Loucy (cell line): ENCODE results near the gene ANKRD13D.

ENCODE experiments used
- H2AFZ ChIP-seq: fragments of 200-600 bp; sonication (generic); 2 replicates; pipeline ENCODE4 v1.6.0; 2016; ENCODE audit warnings: antibody characterized with exemption, mild to moderate bottlenecking, low read length, moderate library complexity
- H3F3A ChIP-seq: fragments of 200-600 bp; 2 replicates; pipeline ENCODE4 v1.6.0; 2016; ENCODE audit warnings: antibody characterized with exemption, low read depth, mild to moderate bottlenecking
- H3K27me3 ChIP-seq: fragments of 200-600 bp; sonication (generic); 2 replicates; pipeline ENCODE4 v1.6.1; 2014; ENCODE audit warnings: low read length, mild to moderate bottlenecking; ENCODE audit not compliant: insufficient read depth, poor library complexity, severe bottlenecking
- H3K36me3 ChIP-seq: fragments of 200-600 bp; sonication (generic); 2 replicates; pipeline ENCODE4 v1.6.1; 2016; ENCODE audit warnings: low read length; ENCODE audit not compliant: insufficient read depth
- H3K4me1 ChIP-seq: fragments of 200-600 bp; sonication (generic); 2 replicates; pipeline ENCODE4 v1.5.1; 2014; ENCODE audit warnings: low read length, mild to moderate bottlenecking; ENCODE audit not compliant: insufficient read depth, poor library complexity, severe bottlenecking
- H3K4me2 ChIP-seq: fragments of 200-600 bp; sonication (generic); 2 replicates; pipeline ENCODE4 v1.6.0; 2014; ENCODE audit warnings: antibody characterized with exemption, low read length, low read depth, mild to moderate bottlenecking; ENCODE audit not compliant: poor library complexity, severe bottlenecking
- H3K4me3 ChIP-seq: fragments of 200-600 bp; sonication (generic); 2 replicates; pipeline ENCODE4 v1.5.1; 2014; ENCODE audit warnings: low read length, mild to moderate bottlenecking, mixed read lengths; ENCODE audit not compliant: poor library complexity, severe bottlenecking
- H3K79me2 ChIP-seq: fragments of 200-600 bp; sonication (generic); 2 replicates; pipeline ENCODE4 v1.6.1; 2014; ENCODE audit warnings: low read length; ENCODE audit not compliant: insufficient read depth
- H3K9ac ChIP-seq: fragments of 200-600 bp; sonication (generic); 2 replicates; pipeline ENCODE4 v1.6.0; 2014; ENCODE audit warnings: mild to moderate bottlenecking, low read depth, low read length, moderate library complexity; ENCODE audit not compliant: poor library complexity, severe bottlenecking
- H3K9me2 ChIP-seq: fragments of 200-600 bp; sonication (generic); replicated peaks from 2 replicates; pipeline ENCODE4 v1.6.1; 2016; ENCODE audit warnings: low read depth, low read length, mixed read lengths
- H3K9me3 ChIP-seq: fragments of 200-600 bp; sonication (generic); 2 replicates; pipeline ENCODE4 v1.6.1; 2014; ENCODE audit warnings: mild to moderate bottlenecking, antibody characterized with exemption, low read length, low read depth; ENCODE audit not compliant: insufficient read depth
- H4K20me1 ChIP-seq: fragments of 200-600 bp; sonication (generic); 2 replicates; pipeline ENCODE4 v1.6.0; 2014; ENCODE audit warnings: antibody characterized with exemption, low read length, mild to moderate bottlenecking; ENCODE audit not compliant: insufficient read depth, poor library complexity, severe bottlenecking
- EZH2phosphoT487 ChIP-seq: fragments of 200-600 bp; IDR thresholded peaks from 2 replicates; pipeline ENCODE4 v1.6.1; 2018; ENCODE audit warnings: antibody characterized with exemption, mild to moderate bottlenecking, moderate library complexity, borderline replicate concordance
- TF ChIP-seq, protein P1 (sequence below): fragments of 200-600 bp; sonication (generic); conservative IDR thresholded peaks from 2 replicates; pipeline ENCODE4 v1.5.1; 2014; ENCODE audit warnings: mild to moderate bottlenecking, antibody characterized with exemption, low read length

ANKRD13D gene

DNA sequence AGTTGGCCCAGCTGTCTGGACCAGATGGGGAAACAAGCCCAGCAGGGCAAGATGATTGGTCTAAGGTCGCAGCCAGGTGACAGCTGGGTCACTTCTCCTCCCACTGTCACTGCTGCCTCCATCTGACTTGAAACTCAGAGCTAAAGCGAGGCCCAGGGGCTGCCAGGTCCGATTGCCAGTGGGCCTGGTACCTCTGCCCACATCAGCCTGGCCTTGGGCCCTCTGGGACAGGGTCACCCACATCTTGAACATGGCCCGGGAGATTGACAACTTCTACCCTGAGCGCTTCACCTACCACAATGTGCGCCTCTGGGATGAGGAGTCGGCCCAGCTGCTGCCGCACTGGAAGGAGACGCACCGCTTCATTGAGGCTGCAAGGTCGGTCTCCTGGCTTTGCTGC, 20.1 kb downstream of the ANKRD13D start:
- no peaks in the 10 kb centered on the region for H3K27me3 ChIP-seq
- H3K4me2 ChIP-seq, result no peak overlapping the region
- no peaks in the 10 kb centered on the region for H3K9me3 ChIP-seq
- no peaks in the 10 kb centered on the region for H3K9me2 ChIP-seq
- no peaks in the 10 kb centered on the region for H3K79me2 ChIP-seq
- no peaks in the 10 kb centered on the region for H4K20me1 ChIP-seq
- no peaks in the 10 kb centered on the region for H3K36me3 ChIP-seq
- no peaks in the 10 kb centered on the region for H3F3A ChIP-seq
- no peak overlapping the region for H2AFZ ChIP-seq
- no peak overlapping the region for H3K4me3 ChIP-seq
- TF ChIP-seq, protein P1, sequence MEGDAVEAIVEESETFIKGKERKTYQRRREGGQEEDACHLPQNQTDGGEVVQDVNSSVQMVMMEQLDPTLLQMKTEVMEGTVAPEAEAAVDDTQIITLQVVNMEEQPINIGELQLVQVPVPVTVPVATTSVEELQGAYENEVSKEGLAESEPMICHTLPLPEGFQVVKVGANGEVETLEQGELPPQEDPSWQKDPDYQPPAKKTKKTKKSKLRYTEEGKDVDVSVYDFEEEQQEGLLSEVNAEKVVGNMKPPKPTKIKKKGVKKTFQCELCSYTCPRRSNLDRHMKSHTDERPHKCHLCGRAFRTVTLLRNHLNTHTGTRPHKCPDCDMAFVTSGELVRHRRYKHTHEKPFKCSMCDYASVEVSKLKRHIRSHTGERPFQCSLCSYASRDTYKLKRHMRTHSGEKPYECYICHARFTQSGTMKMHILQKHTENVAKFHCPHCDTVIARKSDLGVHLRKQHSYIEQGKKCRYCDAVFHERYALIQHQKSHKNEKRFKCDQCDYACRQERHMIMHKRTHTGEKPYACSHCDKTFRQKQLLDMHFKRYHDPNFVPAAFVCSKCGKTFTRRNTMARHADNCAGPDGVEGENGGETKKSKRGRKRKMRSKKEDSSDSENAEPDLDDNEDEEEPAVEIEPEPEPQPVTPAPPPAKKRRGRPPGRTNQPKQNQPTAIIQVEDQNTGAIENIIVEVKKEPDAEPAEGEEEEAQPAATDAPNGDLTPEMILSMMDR, result no peak
- no peak for TF ChIP-seq EZH2phosphoT487
- peaks cover 10% of the 10 kb centered on the region for H3K4me1 ChIP-seq
- H3K9ac ChIP-seq, result no peak overlapping the region

DNA sequence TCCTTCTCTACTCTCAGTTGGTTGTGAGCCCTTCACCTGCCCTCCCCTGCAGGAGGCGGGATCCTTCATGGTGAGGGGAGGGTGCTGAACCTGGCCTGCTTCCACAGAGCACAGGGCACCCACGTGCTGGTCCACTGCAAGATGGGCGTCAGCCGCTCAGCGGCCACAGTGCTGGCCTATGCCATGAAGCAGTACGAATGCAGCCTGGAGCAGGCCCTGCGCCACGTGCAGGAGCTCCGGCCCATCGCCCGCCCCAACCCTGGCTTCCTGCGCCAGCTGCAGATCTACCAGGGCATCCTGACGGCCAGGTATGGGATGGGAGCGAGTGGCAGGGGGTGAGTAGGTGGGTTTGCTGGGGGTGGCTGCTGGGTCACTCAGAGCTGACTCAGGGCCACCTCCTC, 20.6 kb downstream of the ANKRD13D start:
- H3K4me1 ChIP-seq, result peaks cover 10% of the 10 kb centered on the region
- H3K36me3 ChIP-seq, result no peaks in the 10 kb centered on the region
- no peaks in the 10 kb centered on the region for H3K27me3 ChIP-seq
- no peak overlapping the region for H3K4me3 ChIP-seq
- H3K9ac ChIP-seq, result no peak overlapping the region
- H3K9me2 ChIP-seq, result no peaks in the 10 kb centered on the region
- H3K9me3 ChIP-seq, result no peaks in the 10 kb centered on the region
- no peak overlapping the region for H2AFZ ChIP-seq
- no peaks in the 10 kb centered on the region for H3F3A ChIP-seq
- no peak overlapping the region for H3K4me2 ChIP-seq
- no peaks in the 10 kb centered on the region for H3K79me2 ChIP-seq
- TF ChIP-seq, protein P1, result no peak
- TF ChIP-seq EZH2phosphoT487, result no peak
- no peaks in the 10 kb centered on the region for H4K20me1 ChIP-seq

DNA sequence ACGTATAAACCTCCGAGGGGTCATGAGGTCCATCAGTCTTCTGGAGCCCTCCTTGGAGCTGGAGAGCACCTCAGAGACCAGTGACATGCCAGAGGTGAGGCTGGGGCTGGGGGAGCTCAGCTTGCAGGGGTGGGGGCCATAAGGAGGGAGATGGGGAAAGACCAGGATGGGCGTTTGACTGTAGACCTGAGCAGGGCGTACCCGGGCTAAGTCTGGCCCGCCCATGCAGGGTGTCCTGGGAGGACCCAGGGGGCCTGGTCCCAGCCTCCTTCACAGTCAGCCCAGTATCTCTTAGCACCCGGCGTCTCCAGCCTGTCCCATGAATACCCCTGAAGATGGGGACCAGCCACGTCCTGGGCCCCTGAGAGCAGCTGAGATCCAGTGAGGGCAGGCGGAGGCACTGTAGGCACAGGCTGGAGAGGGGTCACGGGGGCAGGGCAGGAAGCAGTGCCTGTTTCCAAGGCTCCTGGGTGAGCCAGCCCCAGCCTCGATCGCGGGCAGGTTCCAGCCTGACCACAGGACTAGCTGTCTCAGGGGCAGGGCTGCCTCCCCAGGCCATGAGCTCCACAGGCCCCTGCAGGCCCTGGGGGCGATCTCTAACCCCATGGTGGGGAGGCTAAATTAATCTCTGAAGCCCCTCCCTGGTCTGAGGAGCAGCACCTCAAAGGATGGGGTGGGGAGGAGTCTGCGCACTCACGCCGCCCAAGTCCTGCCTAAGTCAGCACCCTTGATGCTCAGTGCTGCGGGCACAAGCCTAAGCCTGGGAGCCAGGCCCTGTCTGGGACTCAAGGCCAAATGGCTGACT, 21.3 kb downstream of the ANKRD13D start:
- Histone ChIP-seq H3K4me3 (no peak overlapping the region), H4K20me1 (no peaks in the 10 kb centered on the region), H3K9me2 (no peaks in the 10 kb centered on the region), H3K79me2 (no peaks in the 10 kb centered on the region), H3K4me2 (no peak overlapping the region), H2AFZ (no peak overlapping the region), H3K36me3 (no peaks in the 10 kb centered on the region), H3F3A (no peaks in the 10 kb centered on the region), H3K27me3 (no peaks in the 10 kb centered on the region), H3K9me3 (no peaks in the 10 kb centered on the region), H3K9ac (no peak overlapping the region), H3K4me1 (peaks cover 10% of the 10 kb centered on the region)
- TF ChIP-seq EZH2phosphoT487, result no peak
- TF ChIP-seq, protein P1, result no peak
